ENCODE data around the gene TBC1D1.

GRCh38 chr4:37938208-37938607 is 47.3 kb downstream of the TBC1D1 start:
- TF ChIP-seq, protein P1, sequence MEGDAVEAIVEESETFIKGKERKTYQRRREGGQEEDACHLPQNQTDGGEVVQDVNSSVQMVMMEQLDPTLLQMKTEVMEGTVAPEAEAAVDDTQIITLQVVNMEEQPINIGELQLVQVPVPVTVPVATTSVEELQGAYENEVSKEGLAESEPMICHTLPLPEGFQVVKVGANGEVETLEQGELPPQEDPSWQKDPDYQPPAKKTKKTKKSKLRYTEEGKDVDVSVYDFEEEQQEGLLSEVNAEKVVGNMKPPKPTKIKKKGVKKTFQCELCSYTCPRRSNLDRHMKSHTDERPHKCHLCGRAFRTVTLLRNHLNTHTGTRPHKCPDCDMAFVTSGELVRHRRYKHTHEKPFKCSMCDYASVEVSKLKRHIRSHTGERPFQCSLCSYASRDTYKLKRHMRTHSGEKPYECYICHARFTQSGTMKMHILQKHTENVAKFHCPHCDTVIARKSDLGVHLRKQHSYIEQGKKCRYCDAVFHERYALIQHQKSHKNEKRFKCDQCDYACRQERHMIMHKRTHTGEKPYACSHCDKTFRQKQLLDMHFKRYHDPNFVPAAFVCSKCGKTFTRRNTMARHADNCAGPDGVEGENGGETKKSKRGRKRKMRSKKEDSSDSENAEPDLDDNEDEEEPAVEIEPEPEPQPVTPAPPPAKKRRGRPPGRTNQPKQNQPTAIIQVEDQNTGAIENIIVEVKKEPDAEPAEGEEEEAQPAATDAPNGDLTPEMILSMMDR (IDR thresholded peaks at IDR 0.05; ENCODE audit: poor library complexity, severe bottlenecking), result no peak
- TF ChIP-seq RAD21 (conservative IDR thresholded peaks at IDR 0.05), result no peak
- TF ChIP-seq EP300 (conservative IDR thresholded peaks at IDR 0.05; ENCODE audit: poor library complexity, severe bottlenecking), result no peak
- TF ChIP-seq MXI1 (conservative IDR thresholded peaks at IDR 0.05; ENCODE audit: poor library complexity, severe bottlenecking), result no peak
- no peak for TF ChIP-seq SMC3 (conservative IDR thresholded peaks at IDR 0.05; ENCODE audit: poor library complexity)
- TF ChIP-seq EZH2 (IDR thresholded peaks at IDR 0.05; ENCODE audit: borderline replicate concordance, insufficient read depth, low read length, poor library complexity, severe bottlenecking), result no peak
- TF ChIP-seq, protein P2, sequence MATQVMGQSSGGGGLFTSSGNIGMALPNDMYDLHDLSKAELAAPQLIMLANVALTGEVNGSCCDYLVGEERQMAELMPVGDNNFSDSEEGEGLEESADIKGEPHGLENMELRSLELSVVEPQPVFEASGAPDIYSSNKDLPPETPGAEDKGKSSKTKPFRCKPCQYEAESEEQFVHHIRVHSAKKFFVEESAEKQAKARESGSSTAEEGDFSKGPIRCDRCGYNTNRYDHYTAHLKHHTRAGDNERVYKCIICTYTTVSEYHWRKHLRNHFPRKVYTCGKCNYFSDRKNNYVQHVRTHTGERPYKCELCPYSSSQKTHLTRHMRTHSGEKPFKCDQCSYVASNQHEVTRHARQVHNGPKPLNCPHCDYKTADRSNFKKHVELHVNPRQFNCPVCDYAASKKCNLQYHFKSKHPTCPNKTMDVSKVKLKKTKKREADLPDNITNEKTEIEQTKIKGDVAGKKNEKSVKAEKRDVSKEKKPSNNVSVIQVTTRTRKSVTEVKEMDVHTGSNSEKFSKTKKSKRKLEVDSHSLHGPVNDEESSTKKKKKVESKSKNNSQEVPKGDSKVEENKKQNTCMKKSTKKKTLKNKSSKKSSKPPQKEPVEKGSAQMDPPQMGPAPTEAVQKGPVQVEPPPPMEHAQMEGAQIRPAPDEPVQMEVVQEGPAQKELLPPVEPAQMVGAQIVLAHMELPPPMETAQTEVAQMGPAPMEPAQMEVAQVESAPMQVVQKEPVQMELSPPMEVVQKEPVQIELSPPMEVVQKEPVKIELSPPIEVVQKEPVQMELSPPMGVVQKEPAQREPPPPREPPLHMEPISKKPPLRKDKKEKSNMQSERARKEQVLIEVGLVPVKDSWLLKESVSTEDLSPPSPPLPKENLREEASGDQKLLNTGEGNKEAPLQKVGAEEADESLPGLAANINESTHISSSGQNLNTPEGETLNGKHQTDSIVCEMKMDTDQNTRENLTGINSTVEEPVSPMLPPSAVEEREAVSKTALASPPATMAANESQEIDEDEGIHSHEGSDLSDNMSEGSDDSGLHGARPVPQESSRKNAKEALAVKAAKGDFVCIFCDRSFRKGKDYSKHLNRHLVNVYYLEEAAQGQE (IDR thresholded peaks at IDR 0.05; ENCODE audit: borderline replicate concordance), result no peak
- no peak for TF ChIP-seq POLR2AphosphoS5 (IDR thresholded peaks at IDR 0.05)
- TF ChIP-seq TAF1 (IDR thresholded peaks at IDR 0.05; ENCODE audit: low read depth), result no peak

All from neural cell (in vitro differentiated cells).